NCI-H1436 treated with DMSO at 0.1 percent for 48 hours (cell line): ENCODE results near the gene INMT.

Experiments used
- DNase-seq: peaks from one replicate; lab custom pipeline; 2025; lab: John Stamatoyannopoulos, UW

Gene INMT

DNA sequence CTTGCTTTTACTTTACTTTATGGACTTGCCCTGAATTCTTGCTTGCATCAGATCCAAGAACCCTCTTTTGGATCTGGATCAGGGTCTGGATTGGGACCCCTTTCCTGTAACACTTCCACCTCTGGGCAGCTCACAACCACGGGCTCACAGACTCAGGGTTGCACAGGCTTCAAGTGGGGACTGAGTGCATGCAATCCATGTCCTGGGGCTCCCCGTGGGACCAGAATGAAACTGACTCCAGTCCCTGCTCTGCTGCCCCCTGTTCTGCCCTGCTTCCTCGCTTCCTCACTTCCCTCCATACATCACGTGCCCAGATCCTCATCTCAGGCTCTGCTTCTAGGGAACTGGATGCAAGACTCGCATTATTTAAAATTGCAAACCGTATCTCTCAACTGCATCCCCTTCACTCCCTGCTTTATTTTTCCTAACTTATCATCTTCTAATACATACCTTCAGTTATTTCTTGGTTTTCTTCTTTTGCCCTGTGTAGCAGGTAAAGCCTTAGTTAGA, 23.3 kb upstream of the INMT start:
- no peak for DNase-seq

DNA sequence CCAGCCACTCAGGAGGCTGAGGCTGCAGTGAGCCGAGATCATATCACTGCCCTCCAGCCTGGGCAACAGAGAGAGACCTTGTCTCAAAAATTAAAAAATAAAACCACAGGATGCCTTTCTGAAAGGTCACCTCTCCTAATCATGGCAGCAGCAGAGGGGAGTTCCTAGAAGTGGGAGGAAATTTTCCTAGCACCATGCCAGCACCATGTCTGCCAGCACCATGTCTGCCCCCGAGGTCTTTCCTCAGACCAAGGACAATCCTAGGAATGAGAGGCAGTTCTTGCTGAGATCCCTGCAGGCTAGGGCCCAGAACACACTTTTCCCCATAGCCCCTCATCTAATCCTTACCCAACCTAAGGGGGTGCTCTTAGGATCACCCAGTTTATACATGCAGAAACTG, 22.3 kb upstream of the INMT start:
- no peak for DNase-seq

DNA sequence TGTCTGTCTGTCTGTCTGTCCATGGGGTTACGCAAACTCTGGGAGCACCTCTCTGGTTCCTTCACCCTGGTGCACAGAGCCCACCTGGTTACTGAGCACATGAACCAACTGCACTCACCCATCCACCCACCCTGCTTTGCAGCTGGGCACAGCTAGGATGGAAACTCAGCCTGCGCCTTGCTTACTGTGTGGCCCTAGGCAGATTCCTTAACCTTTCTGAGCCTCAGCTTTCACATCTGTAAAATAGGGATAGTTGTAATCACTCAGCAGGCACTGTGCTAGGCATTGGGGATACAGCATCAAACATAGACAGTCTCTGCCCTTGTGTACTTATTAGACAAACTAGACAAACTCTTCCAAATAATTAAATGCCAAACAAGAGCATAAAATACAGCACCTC, 21.8 kb upstream of the INMT start:
- DNase-seq, result no peak

DNA sequence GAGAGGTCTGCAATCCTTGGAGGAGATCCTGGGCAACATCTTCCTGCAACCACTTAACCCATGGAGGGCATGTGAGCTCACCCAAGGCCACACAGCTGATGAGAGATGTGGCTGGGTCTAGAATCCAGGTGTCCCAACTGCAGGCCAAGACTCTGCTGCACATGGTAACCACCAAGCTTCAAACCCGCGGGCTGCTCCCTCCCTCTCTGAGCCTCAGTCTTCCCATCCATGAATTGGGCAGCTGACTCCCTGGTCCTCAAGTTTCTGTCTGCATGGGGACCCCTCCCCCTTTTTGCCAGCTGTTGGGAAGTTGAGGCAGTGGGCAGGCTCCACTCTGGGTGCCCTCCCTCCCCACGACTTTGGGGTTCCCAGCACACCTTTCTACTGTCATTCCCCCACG, 20.9 kb upstream of the INMT start:
- no peak for DNase-seq

DNA sequence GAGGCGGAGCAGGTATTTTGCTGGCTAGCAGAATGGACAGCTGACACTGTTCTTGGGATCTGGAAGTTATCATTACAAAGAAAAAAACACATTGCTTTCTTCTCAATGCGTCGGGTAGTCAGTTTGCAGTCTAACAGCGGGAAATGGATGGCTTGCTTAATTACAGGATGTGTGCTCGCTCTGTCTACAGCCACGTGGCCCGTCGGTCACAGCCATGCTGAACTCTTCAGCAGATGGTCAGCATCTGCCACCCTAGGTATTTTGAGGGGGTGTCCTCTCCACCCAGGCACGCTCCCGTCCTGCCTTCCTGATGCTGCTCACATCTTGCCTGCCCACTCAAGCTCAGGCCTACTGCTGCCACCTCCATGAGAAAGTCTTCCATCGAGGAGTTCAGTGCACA, 20.4 kb upstream of the INMT start:
- no peak for DNase-seq

DNA sequence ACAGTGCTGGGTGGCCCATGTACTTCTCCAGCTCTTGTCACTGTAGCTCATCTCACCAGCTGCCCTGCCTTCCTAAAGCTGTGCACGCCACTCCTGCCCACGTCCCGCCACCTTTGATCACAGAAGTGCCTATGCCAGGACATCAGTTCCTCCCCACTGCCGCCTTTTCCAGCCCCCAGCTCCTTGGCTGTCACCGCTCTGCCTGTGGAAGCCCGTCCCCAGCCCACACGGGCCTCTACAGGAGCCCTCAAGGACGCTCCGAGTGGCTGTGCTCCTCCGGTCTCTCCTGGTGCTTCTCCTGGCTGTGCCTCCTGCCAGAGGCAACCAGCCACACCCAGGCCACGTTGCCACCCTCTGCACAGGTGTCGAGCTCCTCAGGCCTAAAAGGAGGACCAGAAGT, 19.3 kb upstream of the INMT start:
- no peak for DNase-seq

DNA sequence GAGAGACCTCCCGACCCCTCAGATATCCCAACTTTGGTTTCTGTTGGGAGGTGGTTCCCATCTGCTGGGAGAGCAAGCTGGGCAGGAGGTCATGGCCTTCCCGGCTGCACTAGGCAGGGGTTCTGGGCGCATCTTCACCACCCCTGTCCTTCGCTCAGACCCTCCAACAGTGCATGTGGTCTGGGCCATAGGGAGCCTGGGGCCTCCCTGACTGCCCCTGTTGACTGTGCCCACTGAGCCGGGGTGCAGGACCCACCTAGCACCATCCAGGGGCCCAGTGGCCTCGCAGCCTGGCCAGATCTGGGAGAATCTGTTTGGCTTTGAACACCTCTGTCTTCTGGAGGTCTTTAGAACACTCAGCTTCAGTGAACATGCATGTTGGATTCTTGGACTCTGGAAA, 18.7 kb upstream of the INMT start:
- no peak for DNase-seq

DNA sequence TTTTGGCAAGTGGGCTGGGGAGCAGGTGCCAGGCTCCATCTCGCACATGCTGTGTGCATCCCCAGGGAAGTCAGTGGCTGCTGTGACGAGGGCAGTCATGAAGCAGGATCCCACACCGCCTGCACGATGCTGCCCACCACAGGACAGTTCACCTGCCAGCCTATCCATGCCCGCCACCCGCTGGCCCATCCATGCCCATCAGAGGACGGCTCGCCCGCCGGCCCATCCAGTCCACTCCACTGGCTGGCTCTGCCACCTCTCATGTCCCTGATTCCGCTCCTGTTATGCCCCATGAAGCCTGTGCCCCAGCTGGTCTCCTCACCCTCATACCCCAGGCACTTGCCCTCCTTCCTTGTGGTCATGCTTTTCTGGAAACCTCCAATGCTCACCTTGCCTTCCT, 18.2 kb upstream of the INMT start:
- DNase-seq, result no peak

DNA sequence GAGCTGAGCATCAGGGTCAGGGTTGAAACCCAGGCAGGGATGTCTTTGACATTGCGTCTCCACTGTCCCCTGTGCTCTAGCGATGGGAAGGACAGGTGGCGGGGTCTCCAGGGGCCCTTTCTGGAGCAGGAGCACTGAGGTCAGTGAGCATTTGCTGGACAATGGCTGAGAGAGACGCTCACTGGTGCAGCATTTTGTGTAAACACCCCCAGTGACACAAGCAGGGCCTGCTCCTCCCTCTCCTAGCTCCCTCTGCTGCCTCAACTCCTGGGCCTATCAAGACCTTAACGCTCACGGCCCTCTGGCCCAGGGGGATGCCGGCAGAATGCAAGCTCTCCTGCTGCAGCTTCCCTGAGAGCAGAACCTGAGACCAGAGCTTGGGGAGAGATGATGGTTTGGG, 17.4 kb upstream of the INMT start:
- no peak for DNase-seq

DNA sequence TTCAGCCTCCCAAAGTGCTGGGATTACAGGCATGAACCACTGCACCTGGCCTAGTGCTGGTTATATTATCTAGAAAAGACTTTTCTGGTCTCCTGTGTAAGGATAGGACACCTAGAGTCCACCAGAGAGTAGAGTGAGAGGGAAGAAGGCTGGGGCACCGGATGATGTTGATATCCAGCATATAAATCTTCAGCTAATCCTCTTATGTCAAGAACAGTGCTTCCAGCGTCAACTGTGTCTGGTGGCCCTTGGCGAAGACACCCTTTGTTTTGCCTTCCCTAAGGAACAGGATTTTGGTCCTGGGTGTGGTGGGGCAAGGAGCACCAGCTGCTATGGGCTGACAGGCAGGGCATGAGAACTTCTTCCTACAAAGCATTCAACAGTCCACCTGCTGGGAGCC, 16.3 kb upstream of the INMT start:
- DNase-seq, result no peak

DNA sequence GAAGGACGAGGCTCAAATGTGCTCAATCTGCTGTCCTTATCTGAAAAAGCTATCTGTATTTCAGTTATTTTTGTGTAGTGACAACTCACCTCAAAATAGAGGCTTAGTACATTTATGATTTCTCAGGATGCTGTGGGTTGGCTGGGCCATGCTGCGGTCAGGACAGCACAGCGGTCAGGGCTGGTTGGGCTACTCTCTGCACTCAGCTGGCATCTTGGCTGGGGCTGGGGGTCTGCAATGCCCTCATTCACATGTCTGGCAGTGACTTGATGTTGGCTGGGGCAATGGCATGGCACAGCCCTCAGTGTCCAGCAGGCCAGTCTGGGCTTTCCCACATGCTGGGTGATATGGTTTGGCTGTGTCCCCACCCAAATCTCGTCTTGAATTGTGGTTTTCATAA, 15.6 kb upstream of the INMT start:
- DNase-seq, result no peak

DNA sequence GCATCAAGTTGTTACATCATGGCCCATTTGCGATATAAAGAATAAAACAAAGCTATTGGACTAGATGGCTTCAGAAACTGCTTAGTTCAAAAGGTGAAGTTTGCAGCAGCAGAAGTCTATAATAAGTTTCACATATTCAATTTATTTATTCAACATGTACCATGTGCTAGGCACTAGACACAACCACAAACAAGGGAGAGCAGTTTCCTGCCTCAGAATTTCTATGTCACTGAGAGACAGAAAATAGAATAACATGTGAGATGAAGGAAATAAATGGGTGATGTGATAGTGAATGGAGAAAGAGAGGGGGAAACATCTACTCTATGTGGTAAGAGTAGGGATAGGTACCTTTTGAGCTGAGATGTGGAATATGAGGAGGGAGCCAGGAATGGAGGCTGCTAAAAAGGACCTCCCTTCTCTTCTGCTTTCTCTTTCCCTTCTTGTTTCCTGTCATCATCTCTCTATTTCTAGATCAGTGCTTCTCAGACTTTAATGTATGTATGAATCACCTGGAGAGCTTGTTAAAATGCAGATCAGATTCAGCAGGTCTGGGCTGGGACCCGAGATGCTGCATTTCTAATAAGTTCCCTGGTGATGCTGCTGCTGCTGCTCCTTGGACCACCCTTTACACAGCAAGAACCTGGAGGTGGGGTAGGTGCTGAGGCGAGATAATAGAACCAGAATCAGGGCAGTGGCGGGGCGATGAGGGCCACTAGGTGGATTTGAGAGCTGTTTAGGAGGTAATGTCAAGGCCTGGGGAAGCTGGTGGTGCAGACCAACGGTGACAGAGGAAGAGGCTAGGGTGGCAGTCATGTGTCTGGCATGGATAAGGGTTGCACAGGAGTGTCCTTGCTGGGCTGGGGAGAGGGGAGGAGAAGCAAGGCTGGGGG, 13.7 kb upstream of the INMT start:
- no peak for DNase-seq

DNA sequence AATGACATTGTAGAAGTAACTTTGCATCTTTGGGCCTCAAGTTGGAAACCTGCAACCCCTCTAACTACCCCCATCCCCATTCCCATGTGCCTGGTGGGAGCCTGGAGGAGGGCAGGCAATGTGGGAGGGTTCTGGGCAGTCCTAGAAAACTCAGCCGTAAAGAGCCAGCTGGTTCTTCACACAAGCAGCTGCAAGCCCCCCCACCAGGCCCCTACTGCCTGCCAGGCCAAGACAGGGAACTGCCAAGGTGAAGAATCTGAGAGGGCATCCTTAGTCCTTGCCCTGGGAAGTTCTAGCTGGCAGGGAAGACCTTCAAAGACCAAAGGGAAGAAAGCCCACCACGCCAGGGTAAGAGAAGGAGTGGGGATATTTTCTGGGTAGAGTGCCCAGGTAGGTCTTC, 12.2 kb upstream of the INMT start:
- DNase-seq, result no peak

DNA sequence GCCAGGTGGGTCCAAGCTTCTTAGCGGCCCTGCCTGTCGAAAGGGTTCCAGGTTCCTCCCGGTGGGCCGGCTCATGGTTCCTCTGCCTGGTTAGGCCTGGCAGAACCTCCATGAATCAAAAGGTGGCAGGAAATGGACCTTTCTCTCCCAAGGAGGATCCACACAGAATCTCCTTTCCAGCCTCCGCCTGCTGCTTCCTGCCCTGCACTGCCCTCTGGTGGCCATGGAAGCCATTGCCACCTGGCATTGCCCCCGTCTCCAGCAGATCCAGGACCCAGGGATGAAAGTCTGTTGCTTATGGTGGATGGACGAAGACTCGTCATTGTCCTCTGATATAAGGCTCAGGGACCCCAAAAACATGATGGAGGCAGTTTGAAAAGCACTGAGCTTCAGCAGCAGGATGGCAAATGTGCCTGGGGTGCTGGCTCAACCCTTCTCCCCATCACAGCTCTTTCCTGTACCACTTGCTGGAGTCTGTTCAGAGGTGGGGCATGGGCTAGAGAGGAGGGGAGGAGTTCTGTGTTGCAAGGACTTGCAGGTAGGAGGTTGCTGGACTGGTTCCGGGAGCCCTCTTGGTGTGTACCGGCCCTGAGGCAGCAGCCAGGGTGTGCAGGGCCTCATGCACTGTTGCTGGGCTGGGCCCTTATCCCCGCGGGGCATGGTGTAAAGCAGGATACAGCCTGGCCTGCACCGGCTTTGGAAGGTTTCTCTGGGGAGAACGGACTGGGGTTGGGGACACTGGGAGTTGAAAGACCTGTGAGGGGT, 11.3 kb upstream of the INMT start:
- DNase-seq, result no peak

DNA sequence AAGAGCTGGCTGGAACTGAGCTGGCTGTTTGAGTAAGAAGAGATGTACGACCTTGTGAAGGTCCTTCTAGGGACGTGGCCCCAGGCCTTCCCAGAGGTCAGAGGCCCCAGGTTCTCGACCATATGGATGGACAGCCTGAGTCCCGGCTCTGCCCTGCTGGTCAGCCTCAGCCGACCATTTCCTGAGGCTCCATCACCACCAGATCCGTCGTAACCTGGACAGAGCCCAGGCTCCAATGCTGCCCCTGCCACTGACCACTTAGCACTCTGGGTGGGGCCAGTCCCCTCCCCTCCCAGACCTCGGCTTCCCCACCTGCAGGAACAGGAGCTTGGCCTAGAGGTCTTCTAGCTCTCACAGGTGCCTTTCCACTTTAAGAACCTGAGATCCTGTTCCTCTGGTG, 10.6 kb upstream of the INMT start:
- no peak for DNase-seq

DNA sequence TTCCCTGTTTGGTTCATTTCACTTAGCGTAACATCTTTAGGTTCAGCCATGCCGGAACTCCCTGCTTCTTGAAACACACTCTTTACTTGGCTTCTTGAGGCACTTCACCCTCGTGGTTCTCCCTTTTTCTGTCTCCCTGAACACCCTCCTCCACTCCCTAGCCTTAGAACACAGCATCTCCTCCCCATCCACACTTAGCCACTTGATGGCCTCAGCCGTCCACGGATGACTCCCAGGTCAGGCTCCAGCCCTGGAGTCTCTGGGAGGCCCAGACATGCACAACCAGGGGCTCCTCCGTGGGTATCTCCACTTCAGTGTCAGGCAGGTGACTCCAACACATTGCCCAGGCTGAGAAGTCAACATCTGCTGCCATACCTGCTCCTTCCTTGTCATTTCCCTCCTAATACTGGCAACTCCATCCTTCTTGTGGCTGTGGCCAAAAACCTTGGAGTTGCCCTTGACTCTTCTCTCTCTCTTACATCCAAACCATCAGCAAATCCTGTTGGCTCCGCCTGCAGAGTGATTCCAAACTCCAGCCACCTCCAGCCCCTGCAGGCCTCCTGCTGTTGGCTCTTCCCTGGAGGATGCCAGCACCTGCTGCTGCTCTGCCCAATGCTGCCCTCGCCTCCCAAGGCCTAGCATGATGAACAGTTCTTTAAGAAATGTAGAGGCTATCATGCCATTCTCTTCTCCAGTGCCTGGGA, 8.4 kb upstream of the INMT start:
- no peak for DNase-seq

DNA sequence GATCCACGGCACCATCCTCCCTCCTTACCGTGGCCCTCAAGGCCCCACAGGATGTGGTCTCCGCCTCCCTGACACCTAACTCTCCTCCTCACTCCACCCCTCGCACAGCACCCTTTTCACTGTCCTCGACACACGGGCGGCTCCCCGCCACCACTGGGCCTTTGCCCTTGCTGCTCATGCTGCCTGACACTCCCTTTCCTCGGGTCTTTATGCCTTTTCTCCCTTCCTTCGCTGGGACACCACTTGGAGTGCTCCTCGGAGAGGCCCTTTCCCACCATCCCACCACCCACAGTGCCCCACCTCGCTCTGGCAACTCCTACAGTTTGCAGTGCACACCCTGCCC, 7.9 kb upstream of the INMT start:
- DNase-seq, result no peak

DNA sequence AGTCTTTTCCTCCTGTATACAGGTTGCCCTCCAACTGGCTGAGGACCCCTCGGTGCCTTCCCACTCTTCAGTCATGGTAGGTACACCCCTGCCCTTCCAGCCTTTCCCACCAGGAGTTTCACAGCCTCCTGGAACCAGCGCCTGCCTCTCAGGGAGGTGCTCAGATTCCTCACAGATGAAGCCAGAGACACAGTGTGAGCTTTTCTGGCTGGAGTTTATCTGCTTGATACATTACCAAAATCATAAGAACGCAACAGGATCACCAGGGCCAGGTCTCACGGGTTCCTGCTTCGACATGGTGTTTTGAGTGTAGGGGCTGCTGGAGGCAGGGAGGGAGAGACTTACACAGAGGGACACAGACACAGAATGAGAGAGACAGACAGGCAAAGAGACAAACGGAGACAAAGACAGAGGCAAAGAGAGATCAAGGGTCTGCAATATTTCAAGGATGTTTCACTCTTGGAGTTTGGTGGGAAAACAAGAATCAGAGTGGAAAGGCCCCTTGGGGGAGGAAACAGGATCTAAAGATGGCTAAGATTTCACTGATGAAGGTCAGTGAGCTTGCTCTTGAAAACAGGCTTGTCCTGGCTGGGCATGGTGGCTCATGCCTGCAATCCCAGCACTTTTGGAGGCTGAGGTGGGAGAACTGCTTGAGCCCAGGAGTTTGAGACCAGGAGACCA, 6.5 kb upstream of the INMT start:
- no peak for DNase-seq

DNA sequence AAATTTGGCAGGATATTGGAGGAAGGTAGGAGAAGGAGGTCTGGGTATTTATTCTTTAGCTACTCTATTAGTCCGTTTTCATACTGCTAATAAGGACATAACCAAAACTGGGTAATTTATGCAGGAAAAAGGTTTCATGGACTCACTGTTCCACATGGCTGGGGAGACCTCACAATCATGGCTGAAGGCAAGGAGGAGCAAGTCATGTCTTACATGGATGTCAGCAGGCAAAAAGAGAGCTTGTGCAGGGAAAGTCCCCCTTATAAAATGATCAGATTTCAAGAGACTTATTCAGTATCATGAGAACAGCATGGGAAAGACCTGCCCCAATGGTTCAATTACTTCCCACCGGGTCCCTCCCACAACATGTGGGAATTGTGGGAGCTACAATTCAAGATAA, 1.9 kb upstream of the INMT start:
- DNase-seq, result no peak

DNA sequence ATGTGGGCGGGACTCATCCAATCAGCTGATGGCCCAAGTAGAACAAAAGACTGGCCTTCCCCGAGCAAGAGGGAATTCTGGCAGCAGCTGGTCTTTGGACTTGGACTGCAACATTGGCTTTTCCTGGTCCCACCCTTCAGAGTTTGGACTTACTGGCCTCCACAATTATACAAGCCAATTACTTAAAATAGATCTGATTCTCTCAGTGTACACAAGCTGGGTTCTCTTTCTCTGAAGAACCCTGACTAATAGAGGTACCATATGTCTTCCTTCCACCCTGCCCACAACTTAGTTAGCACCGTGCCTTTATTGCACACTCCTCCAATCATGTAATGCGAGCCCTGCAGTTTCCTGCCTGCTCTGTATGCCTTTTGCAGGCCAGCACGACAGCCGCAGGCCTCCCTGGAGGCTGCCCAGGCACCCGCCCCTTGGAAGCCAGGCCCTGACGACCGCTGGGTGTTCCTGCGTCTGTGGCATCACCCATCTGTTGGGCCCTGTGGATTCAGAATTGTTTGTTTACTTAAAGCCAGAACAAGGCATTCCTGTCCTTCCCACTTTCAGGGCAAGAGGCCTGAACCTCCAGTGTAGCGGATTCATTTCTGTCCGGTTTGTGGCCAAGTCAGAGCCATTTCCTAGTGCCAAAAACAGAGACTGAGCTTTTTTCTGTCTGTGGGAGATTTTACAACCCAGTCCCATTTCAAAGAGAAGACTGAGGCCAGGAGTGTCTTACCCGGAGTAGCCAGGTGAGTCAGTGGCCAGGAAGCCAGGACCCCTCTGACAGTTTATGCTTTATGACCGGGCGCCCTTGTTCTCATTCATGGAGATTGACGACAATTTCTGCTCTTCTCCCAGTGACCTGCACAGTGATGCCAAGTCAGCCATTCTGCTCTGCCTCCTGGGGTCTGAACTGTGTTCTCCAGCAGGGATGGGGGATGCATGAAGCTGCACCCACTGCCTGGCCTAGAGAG, 968 bp upstream of the INMT start:
- no peak for DNase-seq

DNA sequence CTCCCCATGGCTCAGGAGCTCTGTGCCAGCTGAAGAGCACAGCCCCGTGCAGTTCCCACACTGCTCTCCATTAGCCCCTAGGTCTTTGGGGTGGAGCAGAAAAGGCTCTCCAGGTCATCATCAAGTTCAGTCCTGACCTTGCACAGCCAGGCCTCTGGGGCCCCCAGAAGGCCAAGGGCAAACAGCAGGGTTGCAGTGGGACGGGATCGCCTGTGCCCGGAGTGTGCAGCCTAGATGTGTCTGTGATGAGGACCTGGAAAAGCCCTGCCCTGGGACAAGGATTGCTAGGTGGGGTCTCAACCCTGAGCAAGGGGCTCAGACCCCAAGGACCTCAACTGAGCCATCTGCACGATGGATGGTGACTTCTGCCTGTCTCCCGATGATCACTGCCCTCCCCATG, 549 bp downstream of the INMT start:
- no peak for DNase-seq
